Activated CD4-positive, alpha-beta T cell treated with anti-CD3 and anti-CD28 coated beads, Interleukin-2, amount 50 U/mL, for 24 hours (primary cell): ENCODE measurements around the gene BNC2.

ENCODE experiments used
- DNase-seq, 2 donors: peaks; one replicate each; pipeline ENCODE4 v3.0.0-alpha.2; 2020; ENCODE audit warnings: low read depth in 1 of 2, low spot score in 1 of 2

Gene BNC2

GRCh38 chr9:16869882-16870595 is 431 bp downstream of the BNC2 start:
- DNase-seq, result no peak

GRCh38 chr9:16869131-16869881 is 1.2 kb downstream of the BNC2 start:
- DNase-seq, result no peak

- no peak for DNase-seq
Measured at GRCh38 chr9:16868701-16869100, 1.8 kb downstream of the BNC2 start.

GRCh38 chr9:16867576-16868311 is 2.7 kb downstream of the BNC2 start:
- no peak for DNase-seq

- DNase-seq, result no peak
Measured at GRCh38 chr9:16866587-16866986, 3.9 kb downstream of the BNC2 start.

GRCh38 chr9:16864649-16865434 is 5.6 kb downstream of the BNC2 start:
- no peak for DNase-seq

- DNase-seq, result no peak
Measured at GRCh38 chr9:16848179-16848578, 22.3 kb downstream of the BNC2 start.

GRCh38 chr9:16846986-16847385 is 23.5 kb downstream of the BNC2 start:
- DNase-seq, result no peak

- DNase-seq, result no peak
Measured at GRCh38 chr9:16846367-16846766, 24.1 kb downstream of the BNC2 start.

- no peak for DNase-seq
Measured at GRCh38 chr9:16834817-16835216, 35.7 kb downstream of the BNC2 start.

- DNase-seq, result no peak
Measured at GRCh38 chr9:16833296-16833835, 37.1 kb downstream of the BNC2 start.

- no peak for DNase-seq
Measured at GRCh38 chr9:16832101-16832500, 38.4 kb downstream of the BNC2 start.

- no peak for DNase-seq
Measured at GRCh38 chr9:16830806-16831205, 39.7 kb downstream of the BNC2 start.

GRCh38 chr9:16828340-16829281 is 41.9 kb downstream of the BNC2 start:
- no peak for DNase-seq

- DNase-seq, result no peak
Measured at GRCh38 chr9:16825971-16826625, 44.4 kb downstream of the BNC2 start.

- no peak for DNase-seq
Measured at GRCh38 chr9:16825331-16825725, 45.1 kb downstream of the BNC2 start.

GRCh38 chr9:16824545-16825330 is 45.7 kb downstream of the BNC2 start:
- no peak for DNase-seq

- no peak for DNase-seq
Measured at GRCh38 chr9:16823906-16824305, 46.6 kb downstream of the BNC2 start.

- DNase-seq, result no peak
Measured at GRCh38 chr9:16821344-16821743, 49.1 kb downstream of the BNC2 start.
